H9 (cell line): ENCODE measurements around the gene FETUB. TPM values are rescaled to one million over a fixed set of nuclear protein-coding genes. Genes with fewer than 3 reads are reported as not detected.
A peak's percentile ranks its signal among the peaks of the same experiment; 100 is the strongest.

Experiments
- DNase-seq: peaks from one replicate; pipeline ENCODE4 v3.0.0-alpha.2; 2017
- H2AFZ ChIP-seq: one replicate; pipeline ENCODE4 v1.6.1; 2013; ENCODE audit warnings: mild to moderate bottlenecking, low read length, control low read depth, moderate library complexity
- H2AK5ac ChIP-seq: 2 replicates; pipeline ENCODE4 v1.6.1; 2013; ENCODE audit warnings: low read length, control low read depth, mixed read lengths; ENCODE audit not compliant: insufficient read length
- H2BK120ac ChIP-seq: one replicate; pipeline ENCODE4 v1.6.1; 2013; ENCODE audit warnings: low read depth, mild to moderate bottlenecking, low read length, control low read depth, inconsistent platforms; ENCODE audit not compliant: poor library complexity, severe bottlenecking
- H2BK12ac ChIP-seq: 2 replicates; pipeline ENCODE4 v1.6.1; 2013; ENCODE audit warnings: low read length, control low read depth, mixed read lengths, low read depth; ENCODE audit not compliant: insufficient read length
- H2BK15ac ChIP-seq: 2 replicates; pipeline ENCODE4 v1.6.1; 2013; ENCODE audit warnings: low read depth, low read length, control low read depth
- H2BK20ac ChIP-seq: one replicate; pipeline ENCODE4 v1.6.1; 2013; ENCODE audit warnings: low read depth, mild to moderate bottlenecking, low read length, control low read depth, inconsistent platforms; ENCODE audit not compliant: poor library complexity, severe bottlenecking
- H2BK5ac ChIP-seq: 2 replicates; pipeline ENCODE4 v1.6.1; 2013; ENCODE audit warnings: low read length, control low read depth, mixed read lengths; ENCODE audit not compliant: insufficient read length
- H3K14ac ChIP-seq: 2 replicates; pipeline ENCODE4 v1.6.1; 2013; ENCODE audit warnings: low read length, control low read depth; ENCODE audit not compliant: insufficient read depth
- H3K18ac ChIP-seq: 2 replicates; pipeline ENCODE4 v1.6.1; 2013; ENCODE audit warnings: low read depth, mild to moderate bottlenecking, mixed read lengths, low read length, control low read depth; ENCODE audit not compliant: insufficient read length
- H3K23ac ChIP-seq: 2 replicates; pipeline ENCODE4 v1.6.1; 2013; ENCODE audit warnings: low read length, control low read depth, mixed read lengths, low read depth; ENCODE audit not compliant: insufficient read length
- H3K23me2 ChIP-seq: 2 replicates; pipeline ENCODE4 v1.6.1; 2013; ENCODE audit warnings: low read depth, mild to moderate bottlenecking, mixed read lengths, low read length, control low read depth; ENCODE audit not compliant: insufficient read length, poor library complexity, severe bottlenecking
- H3K27ac ChIP-seq: 2 replicates; pipeline ENCODE4 v1.5.1; 2013; ENCODE audit warnings: low read length, control low read depth, mixed read lengths, low read depth; ENCODE audit not compliant: insufficient read length
- H3K27me3 ChIP-seq: 2 replicates; pipeline ENCODE4 v1.6.1; 2013; ENCODE audit warnings: low read length, control low read depth, inconsistent platforms; ENCODE audit not compliant: insufficient read depth
- H3K4ac ChIP-seq: 2 replicates; pipeline ENCODE4 v1.6.1; 2013; ENCODE audit warnings: low read depth, mild to moderate bottlenecking, control low read depth, inconsistent platforms, low read length, moderate library complexity
- H3K4me1 ChIP-seq: 2 replicates; pipeline ENCODE4 v1.6.1; 2013; ENCODE audit warnings: low read length, control low read depth, inconsistent platforms; ENCODE audit not compliant: insufficient read depth
- H3K4me2 ChIP-seq: 2 replicates; pipeline ENCODE4 v1.6.1; 2013; ENCODE audit warnings: low read length, control low read depth, mixed read lengths; ENCODE audit not compliant: insufficient read length, insufficient read depth
- H3K56ac ChIP-seq: 2 replicates; pipeline ENCODE4 v1.6.1; 2013; ENCODE audit warnings: low read depth, mild to moderate bottlenecking, mixed read lengths, low read length, control low read depth; ENCODE audit not compliant: insufficient read length
- H3K79me1 ChIP-seq: 2 replicates; pipeline ENCODE4 v1.6.1; 2013; ENCODE audit warnings: low read depth, mild to moderate bottlenecking, moderate library complexity, low read length, control low read depth, inconsistent platforms; ENCODE audit not compliant: insufficient read depth, poor library complexity, severe bottlenecking
- H3K79me2 ChIP-seq: 2 replicates; pipeline ENCODE4 v1.6.1; 2013; ENCODE audit warnings: low read length, control low read depth, inconsistent platforms; ENCODE audit not compliant: insufficient read depth
- H3K9ac ChIP-seq: 2 replicates; pipeline ENCODE4 v1.6.1; 2013; ENCODE audit warnings: low read length, control low read depth, mixed read lengths; ENCODE audit not compliant: insufficient read length; ENCODE audit errors: extremely low read depth
- H3K9me3 ChIP-seq: one replicate; pipeline ENCODE4 v1.6.1; 2013; ENCODE audit warnings: low read depth, low read length, inconsistent platforms; ENCODE audit not compliant: control insufficient read depth
- H3T11ph ChIP-seq: one replicate; pipeline ENCODE4 v1.6.1; 2013; ENCODE audit warnings: mild to moderate bottlenecking, low read length, control low read depth, inconsistent platforms
- H4K20me1 ChIP-seq: one replicate; pipeline ENCODE4 v1.6.1; 2013; ENCODE audit not compliant: control insufficient read depth, insufficient read length, insufficient read depth
- H4K5ac ChIP-seq: 2 replicates; pipeline ENCODE4 v1.6.1; 2013; ENCODE audit warnings: low read depth, mild to moderate bottlenecking, mixed read lengths, low read length, control low read depth; ENCODE audit not compliant: insufficient read length
- H4K8ac ChIP-seq: replicated peaks from 2 replicates; pipeline ENCODE4 v1.6.1; 2013; ENCODE audit warnings: low read length, control low read depth, mixed read lengths, low read depth; ENCODE audit not compliant: insufficient read length
- H4K91ac ChIP-seq: 2 replicates; pipeline ENCODE4 v1.6.1; 2013; ENCODE audit warnings: low read depth, mild to moderate bottlenecking, moderate library complexity, mixed read lengths, low read length, control low read depth; ENCODE audit not compliant: insufficient read length
- H3K27ac Mint-ChIP-seq, 3 experiments: 2 replicates in 2 of 3; 3 replicates in 1 of 3; pipeline ENCODE4 v1.8.0; 2020 to 2021; ENCODE audit warnings: mixed read lengths in 3 of 3, mild to moderate bottlenecking in 1 of 3, moderate library complexity in 1 of 3
- H3K27me3 Mint-ChIP-seq: 2 replicates; pipeline ENCODE4 v1.8.0; 2021; ENCODE audit warnings: low read depth, mild to moderate bottlenecking, moderate library complexity, mixed read lengths
- H3K36me3 Mint-ChIP-seq, 3 experiments: 2 replicates in 2 of 3; 3 replicates in 1 of 3; pipeline ENCODE4 v1.8.0; 2020 to 2021; ENCODE audit warnings: low read depth in 3 of 3, mixed read lengths in 3 of 3; ENCODE audit not compliant: insufficient read depth in 1 of 3
- H3K4me1 Mint-ChIP-seq, 2 experiments: 2 replicates each; pipeline ENCODE4 v1.8.0; 2020; ENCODE audit warnings: mixed read lengths in 2 of 2
- H3K4me3 Mint-ChIP-seq, 2 experiments: 2 replicates in 1 of 2; 3 replicates in 1 of 2; pipeline ENCODE4 v1.8.0; 2020 to 2021; ENCODE audit warnings: mild to moderate bottlenecking in 2 of 2, mixed read lengths in 2 of 2, moderate library complexity in 1 of 2
- H3K9me3 Mint-ChIP-seq, 2 experiments: 2 replicates in 1 of 2; 3 replicates in 1 of 2; pipeline ENCODE4 v1.8.0; 2020; ENCODE audit warnings: mild to moderate bottlenecking in 2 of 2, mixed read lengths in 2 of 2, moderate library complexity in 1 of 2
- CTCF ChIP-seq: fragments of 200-600 bp; sonication (generic); conservative IDR thresholded peaks from 3 replicates; pipeline ENCODE4 v1.8.0; 2021; ENCODE audit warnings: antibody characterized with exemption, mild to moderate bottlenecking
- WGBS: extraction: QIAGEN DNeasy Blood & Tissue Kit; methylation state at CpG from one replicate; pipeline ENCODE4 v1.1.7; 2013; ENCODE audit warnings: missing lambda C conversion rate, low lambda C conversion rate, mixed read lengths; ENCODE audit not compliant: insufficient read length; ENCODE audit errors: extremely low coverage; 5-methylcytosine and 5-hydroxymethylcytosine counted together
- total RNA-seq: library from RNA; stranded (reverse); gene quantifications from 2 replicates; pipeline ENCODE4 v1.2.1, GENCODE V29; 2021

Gene FETUB
- total RNA-seq, 1 experiment from 2014 or later: not detected

- no CpG with 5 or more reads among the region's 12 CpGs for WGBS
- H3K4me2 ChIP-seq: no peak overlapping the region
- no peaks in the 10 kb centered on the region for H3K79me2 ChIP-seq
- H3K4me3 Mint-ChIP-seq: no peak overlapping the region
- H3K27me3 Mint-ChIP-seq: peaks cover 4% of the 10 kb centered on the region; the same call in 1 of the 2 replicates
- no peak overlapping the region for H4K91ac ChIP-seq
- H3K27me3 ChIP-seq: no peaks in the 10 kb centered on the region
- no peak overlapping the region for H3K23ac ChIP-seq
- no peak overlapping the region for H2AK5ac ChIP-seq
- no peak for DNase-seq
- H2AFZ ChIP-seq: no peak overlapping the region
- H4K5ac ChIP-seq: no peak overlapping the region
- H3K9me3 Mint-ChIP-seq: peaks cover 0 to 3% of the 10 kb centered on the region in 2 experiments; a peak in 1 of 5 replicates
- H2BK12ac ChIP-seq: no peak overlapping the region
- H2BK20ac ChIP-seq: no peak overlapping the region
- H3T11ph ChIP-seq: no peak overlapping the region
- no peaks in the 10 kb centered on the region for H3K4me1 ChIP-seq
- H3K36me3 Mint-ChIP-seq: no peaks in the 10 kb centered on the region
- no peak overlapping the region for H2BK5ac ChIP-seq
- H3K27ac ChIP-seq: no peak overlapping the region
- H2BK15ac ChIP-seq: no peak overlapping the region
- H4K20me1 ChIP-seq: no peaks in the 10 kb centered on the region
- H3K4me1 Mint-ChIP-seq: peaks cover 6% of the 10 kb centered on the region in 2 experiments
- no peak overlapping the region for H3K9ac ChIP-seq
- TF ChIP-seq CTCF: no peak
- H3K14ac ChIP-seq: no peak overlapping the region
- H3K27ac Mint-ChIP-seq: no peak overlapping the region
- H4K8ac ChIP-seq: no peak overlapping the region
- H3K9me3 ChIP-seq: no peaks in the 10 kb centered on the region
- peak overlapping the region; percentile 16 for H2BK120ac ChIP-seq
- H3K23me2 ChIP-seq: no peaks in the 10 kb centered on the region
- no peak overlapping the region for H3K4ac ChIP-seq
- H3K79me1 ChIP-seq: no peaks in the 10 kb centered on the region
- H3K56ac ChIP-seq: no peak overlapping the region
- no peak overlapping the region for H3K18ac ChIP-seq
These were observed 40.9 kb upstream of the FETUB start for GRCh38 chr3:186599142-186599784.
